ENCODE results near the gene ZNF181.

- TF ChIP-seq USF2 (IDR thresholded peaks at IDR 0.05) (no peak), PBX3 (IDR thresholded peaks at IDR 0.05) (no peak), HOXA7 (CRISPR knock-in tag; IDR thresholded peaks at IDR 0.05) (no peak), CTCF (IDR thresholded peaks at IDR 0.05) (no peak), KDM5A (IDR thresholded peaks at IDR 0.05) (no peak), CEBPB (IDR thresholded peaks at IDR 0.05) (no peak), JUNB (IDR thresholded peaks at IDR 0.05) (no peak), ZSCAN20 (CRISPR knock-in tag; IDR thresholded peaks at IDR 0.05) (no peak), CHD2 (IDR thresholded peaks at IDR 0.05; ENCODE audit: low read length, partially characterized antibody) (no peak), ELK1 (IDR thresholded peaks at IDR 0.05; ENCODE audit: low read depth, low read length) (no peak), CBX8 (IDR thresholded peaks at IDR 0.05) (no peak)
These were observed 59.5 kb downstream of the ZNF181 start for GRCh38 chr19:34793565-34793964.

Measured in A549 (cell line).